ENCODE data around the gene ABCA12. TPM values are rescaled to one million over a fixed set of nuclear protein-coding genes. Genes with fewer than 3 reads are reported as not detected.

ABCA12 gene
- total RNA-seq, 1 experiment from 2014 or later = 0.03 TPM

- Histone ChIP-seq H3K27me3 (ENCODE audit: control insufficient read depth, insufficient read depth, low read length) (no peaks in the 10 kb centered on the region), H3K4me1 (ENCODE audit: control insufficient read depth, insufficient read depth, low read length) (no peaks in the 10 kb centered on the region), H3K27ac (ENCODE audit: low read length) (no peak overlapping the region), H3K36me3 (ENCODE audit: control insufficient read depth, insufficient read depth, low read length) (no peaks in the 10 kb centered on the region), H3K4me3 (ENCODE audit: low read depth in 2 of 2, low read length in 2 of 2) (no peak overlapping the region), H3K9me3 (ENCODE audit: control insufficient read depth, insufficient read depth, low read depth, low read length) (no peaks in the 10 kb centered on the region)
- POLR2A ChIA-PET = no interaction called here
- TF ChIP-seq, protein P1, sequence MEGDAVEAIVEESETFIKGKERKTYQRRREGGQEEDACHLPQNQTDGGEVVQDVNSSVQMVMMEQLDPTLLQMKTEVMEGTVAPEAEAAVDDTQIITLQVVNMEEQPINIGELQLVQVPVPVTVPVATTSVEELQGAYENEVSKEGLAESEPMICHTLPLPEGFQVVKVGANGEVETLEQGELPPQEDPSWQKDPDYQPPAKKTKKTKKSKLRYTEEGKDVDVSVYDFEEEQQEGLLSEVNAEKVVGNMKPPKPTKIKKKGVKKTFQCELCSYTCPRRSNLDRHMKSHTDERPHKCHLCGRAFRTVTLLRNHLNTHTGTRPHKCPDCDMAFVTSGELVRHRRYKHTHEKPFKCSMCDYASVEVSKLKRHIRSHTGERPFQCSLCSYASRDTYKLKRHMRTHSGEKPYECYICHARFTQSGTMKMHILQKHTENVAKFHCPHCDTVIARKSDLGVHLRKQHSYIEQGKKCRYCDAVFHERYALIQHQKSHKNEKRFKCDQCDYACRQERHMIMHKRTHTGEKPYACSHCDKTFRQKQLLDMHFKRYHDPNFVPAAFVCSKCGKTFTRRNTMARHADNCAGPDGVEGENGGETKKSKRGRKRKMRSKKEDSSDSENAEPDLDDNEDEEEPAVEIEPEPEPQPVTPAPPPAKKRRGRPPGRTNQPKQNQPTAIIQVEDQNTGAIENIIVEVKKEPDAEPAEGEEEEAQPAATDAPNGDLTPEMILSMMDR (IDR thresholded peaks at IDR 0.05) = no peak
- no peak for TF ChIP-seq TCF7L2 (IDR thresholded peaks at IDR 0.05; ENCODE audit: low read depth, low read length)
- no peak for TF ChIP-seq SIN3A (IDR thresholded peaks at IDR 0.05; ENCODE audit: borderline replicate concordance, insufficient read depth, low read depth, low read length)
- TF ChIP-seq REST (IDR thresholded peaks at IDR 0.05; ENCODE audit: insufficient read depth in 1 of 2, low read depth in 2 of 2, low read length in 1 of 2) = no peak
- no peak for TF ChIP-seq POLR2AphosphoS5 (IDR thresholded peaks at IDR 0.05; ENCODE audit: low read depth, low read length)
- in situ Hi-C loops (cut with HindIII; ENCODE audit: low pct_unique_long_range_greater_than_20kb, low sequenced_read_pairs) (no loop called here), intact Hi-C loops (cut with micrococcal nuclease; ENCODE audit: unreplicated experiment) (no loop called here)
- CTCF ChIA-PET = no interaction called here
- DNase-seq (ENCODE audit: low read depth, low spot score) (no peak), ATAC-seq (no peak)
- BruUV-seq (replicated peaks) = no TSS peak
Measured at GRCh38 chr2:215080545-215080944, 57.9 kb downstream of the ABCA12 start.

- TF ChIP-seq TCF7L2 (IDR thresholded peaks at IDR 0.05; ENCODE audit: low read depth, low read length) = no peak
- TF ChIP-seq POLR2AphosphoS5 (IDR thresholded peaks at IDR 0.05; ENCODE audit: low read depth, low read length) = no peak
- TF ChIP-seq SIN3A (IDR thresholded peaks at IDR 0.05; ENCODE audit: borderline replicate concordance, insufficient read depth, low read depth, low read length) = no peak
- TF ChIP-seq, protein P1 (IDR thresholded peaks at IDR 0.05) = no peak
- no peak for TF ChIP-seq REST (IDR thresholded peaks at IDR 0.05; ENCODE audit: insufficient read depth in 1 of 2, low read depth in 2 of 2, low read length in 1 of 2)
- in situ Hi-C loops (cut with HindIII; ENCODE audit: low pct_unique_long_range_greater_than_20kb, low sequenced_read_pairs) = no loop called here
- POLR2A ChIA-PET = interaction anchor here (0.6 kb wide), 1 partner anchor 190 kb away, joined by 3 read pairs; no protein-coding TSS in a partner anchor
- no peaks in the 10 kb centered on the region for H3K9me3 ChIP-seq (ENCODE audit: control insufficient read depth, insufficient read depth, low read depth, low read length)
- H3K4me3 ChIP-seq (ENCODE audit: low read depth in 2 of 2, low read length in 2 of 2) = no peak overlapping the region
- no peak for ATAC-seq
- no peaks in the 10 kb centered on the region for H3K4me1 ChIP-seq (ENCODE audit: control insufficient read depth, insufficient read depth, low read length)
- H3K36me3 ChIP-seq (ENCODE audit: control insufficient read depth, insufficient read depth, low read length) = no peaks in the 10 kb centered on the region
- no peaks in the 10 kb centered on the region for H3K27me3 ChIP-seq (ENCODE audit: control insufficient read depth, insufficient read depth, low read length)
- CTCF ChIA-PET = no interaction called here
- DNase-seq (ENCODE audit: low read depth, low spot score) = no peak
- H3K27ac ChIP-seq (ENCODE audit: low read length) = no peak overlapping the region
- BruUV-seq (replicated peaks) = no TSS peak
- intact Hi-C loops (cut with micrococcal nuclease; ENCODE audit: unreplicated experiment) = no loop called here
Measured at GRCh38 chr2:215071676-215072075, 66.8 kb downstream of the ABCA12 start.

All from Panc1 (cell line).